Epithelial cell of esophagus (primary cell): ENCODE results near the gene RGS7.
"Not testable (repeated sequence)": the region's sequence is repeated elsewhere in the genome, so short reads cannot be mapped to it uniquely, and the experiment has no call there.

Source experiments
- DNase-seq: peaks from one replicate; pipeline ENCODE4 v3.0.0; 2010; ENCODE audit warnings: low read depth
- H3K4me3 ChIP-seq: 2 replicates; pipeline ENCODE4 v1.5.1; 2011; ENCODE audit warnings: mild to moderate bottlenecking, low read length, control low read depth
- CTCF ChIP-seq: IDR thresholded peaks from 2 replicates; pipeline ENCODE4 v1.5.1; 2011; ENCODE audit warnings: low read depth, mild to moderate bottlenecking, low read length, control low read depth, inconsistent platforms; ENCODE audit not compliant: insufficient read depth; ENCODE audit errors: missing control alignments

The RGS7 gene

GRCh38 chr1:241101622-241102021 is 255.4 kb downstream of the RGS7 start:
- H3K4me3 ChIP-seq, result no peak overlapping the region
- no peak for TF ChIP-seq CTCF
- no peak for DNase-seq

GRCh38 chr1:241097479-241097878 is 259.5 kb downstream of the RGS7 start:
- TF ChIP-seq CTCF, result no peak
- no peak overlapping the region for H3K4me3 ChIP-seq
- no peak for DNase-seq

GRCh38 chr1:241096982-241097381 is 260.0 kb downstream of the RGS7 start:
- DNase-seq, result no peak
- TF ChIP-seq CTCF, result no peak
- H3K4me3 ChIP-seq, result no peak overlapping the region

GRCh38 chr1:241095847-241096246 is 261.2 kb downstream of the RGS7 start:
- no peak for TF ChIP-seq CTCF
- no peak overlapping the region for H3K4me3 ChIP-seq
- no peak for DNase-seq

GRCh38 chr1:241090798-241091197 is 266.2 kb downstream of the RGS7 start:
- H3K4me3 ChIP-seq, result no peak overlapping the region
- DNase-seq, result no peak
- no peak for TF ChIP-seq CTCF

GRCh38 chr1:241089066-241089465 is 267.9 kb downstream of the RGS7 start:
- not testable (repeated sequence) for DNase-seq, H3K4me3 ChIP-seq

- H3K4me3 ChIP-seq, DNase-seq: not testable (repeated sequence)
Observed at GRCh38 chr1:241088075-241088474, 268.9 kb downstream of the RGS7 start.

- no peak for DNase-seq
- no peak overlapping the region for H3K4me3 ChIP-seq
- TF ChIP-seq CTCF, result no peak
Observed at GRCh38 chr1:241086686-241087085, 270.3 kb downstream of the RGS7 start.
